NT2/D1 (cell line): ENCODE data around the gene SCN3A.

Experiments used
- DNase-seq: peaks from one replicate; pipeline ENCODE4 v3.0.0-alpha.2; 2011; ENCODE audit warnings: low read depth, low spot score
- H3K27me3 ChIP-seq: 2 replicates; pipeline ENCODE4 v1.6.0; 2011; ENCODE audit warnings: mild to moderate bottlenecking; ENCODE audit not compliant: insufficient read length, insufficient read depth
- H3K36me3 ChIP-seq: 2 replicates; pipeline ENCODE4 v1.6.1; 2011; ENCODE audit warnings: mild to moderate bottlenecking, low read length, mixed read lengths; ENCODE audit not compliant: insufficient read depth, insufficient read length
- H3K4me1 ChIP-seq: 2 replicates; pipeline ENCODE4 v1.5.1; 2011; ENCODE audit not compliant: insufficient read depth, insufficient read length
- H3K4me3 ChIP-seq: 2 replicates; pipeline ENCODE4 v1.5.1; 2011; ENCODE audit warnings: low read depth; ENCODE audit not compliant: insufficient read length
- H3K9ac ChIP-seq: 2 replicates; pipeline ENCODE4 v1.6.0; 2011; ENCODE audit warnings: low read depth; ENCODE audit not compliant: insufficient read length
- H3K9me3 ChIP-seq: 2 replicates; pipeline ENCODE4 v1.5.1; 2011; ENCODE audit warnings: mild to moderate bottlenecking, low read length; ENCODE audit not compliant: insufficient read depth
- SUZ12 ChIP-seq: IDR thresholded peaks from 2 replicates; pipeline ENCODE4 v1.6.1; 2011; ENCODE audit not compliant: insufficient read length, insufficient read depth; ENCODE audit errors: extremely low read depth
- YY1 ChIP-seq: IDR thresholded peaks from 2 replicates; pipeline ENCODE4 v1.6.1; 2011; ENCODE audit not compliant: insufficient read length, insufficient read depth
- ZNF274 ChIP-seq: IDR thresholded peaks from 2 replicates; pipeline ENCODE4 v1.6.1; 2011; ENCODE audit warnings: mild to moderate bottlenecking, low read depth, low read length

SCN3A gene

GRCh38 chr2:165162466-165162865 lies 41.4 kb downstream of the SCN3A start:
- no peaks in the 10 kb centered on the region for H3K36me3 ChIP-seq

DNA sequence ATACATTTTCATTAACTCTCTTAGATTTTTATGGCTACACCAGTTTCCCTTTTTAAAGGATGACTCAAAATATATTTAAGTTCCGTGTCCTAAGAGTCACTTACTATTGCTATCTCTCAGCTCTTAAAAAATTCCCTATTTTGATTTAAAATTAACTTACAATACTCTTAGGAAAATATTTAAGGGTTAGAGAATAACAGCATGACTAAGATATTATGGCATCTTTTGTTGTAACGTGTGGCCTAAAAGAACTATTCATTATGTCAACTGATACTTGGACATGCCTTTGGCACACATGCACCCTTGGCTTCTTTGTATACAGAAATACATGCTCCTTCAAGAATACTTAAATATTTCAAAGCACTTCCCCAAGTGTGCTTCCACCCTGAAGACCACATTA lies 42.3 kb downstream of the SCN3A start:
- no peak for TF ChIP-seq YY1
- TF ChIP-seq SUZ12 = no peak
- TF ChIP-seq ZNF274 = no peak
- no peak for DNase-seq
- H3K4me1 ChIP-seq = no peaks in the 10 kb centered on the region
- no peaks in the 10 kb centered on the region for H3K9me3 ChIP-seq
- H3K4me3 ChIP-seq = no peak overlapping the region
- H3K36me3 ChIP-seq = no peaks in the 10 kb centered on the region
- no peaks in the 10 kb centered on the region for H3K27me3 ChIP-seq
- H3K9ac ChIP-seq = no peak overlapping the region

More at GRCh38 chr2:165162466-165162865, 41.4 kb downstream of the SCN3A start:
- Histone ChIP-seq H3K4me1 (no peaks in the 10 kb centered on the region), H3K9me3 (no peaks in the 10 kb centered on the region), H3K27me3 (no peaks in the 10 kb centered on the region), H3K4me3 (no peak overlapping the region), H3K9ac (no peak overlapping the region)
- TF ChIP-seq ZNF274 (no peak), SUZ12 (no peak), YY1 (no peak)
- no peak for DNase-seq

- H3K36me3 ChIP-seq = no peaks in the 10 kb centered on the region
Measured at GRCh38 chr2:165157160-165157559, 46.7 kb downstream of the SCN3A start.

DNA sequence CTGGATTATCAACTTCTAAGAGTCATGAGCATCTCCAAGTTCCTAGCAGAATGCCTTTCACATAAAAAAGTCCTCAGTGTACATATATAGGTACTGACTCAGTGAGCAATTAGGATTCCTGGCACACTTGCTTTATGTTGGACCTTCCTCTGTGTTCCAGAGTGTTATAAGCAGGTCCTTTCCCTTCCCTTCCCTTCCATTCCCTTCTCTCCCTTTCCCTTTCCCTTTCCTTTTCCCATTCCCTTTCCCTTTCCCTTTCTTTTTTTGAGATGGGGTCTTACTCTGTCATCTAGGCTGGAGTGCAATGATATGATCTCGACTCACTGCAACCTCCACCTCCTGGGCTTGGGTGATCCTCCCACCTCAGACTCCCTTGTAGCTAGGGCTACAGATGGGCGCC lies 48.7 kb downstream of the SCN3A start:
- no peaks in the 10 kb centered on the region for H3K4me1 ChIP-seq
- H3K9ac ChIP-seq = no peak overlapping the region
- no peak overlapping the region for H3K4me3 ChIP-seq
- H3K9me3 ChIP-seq = no peaks in the 10 kb centered on the region
- no peak for DNase-seq
- no peak for TF ChIP-seq YY1
- TF ChIP-seq ZNF274 = no peak
- no peak for TF ChIP-seq SUZ12
- H3K27me3 ChIP-seq = no peaks in the 10 kb centered on the region
- H3K36me3 ChIP-seq = no peaks in the 10 kb centered on the region

More at GRCh38 chr2:165157160-165157559, 46.7 kb downstream of the SCN3A start:
- no peak for DNase-seq
- Histone ChIP-seq H3K9me3 (no peaks in the 10 kb centered on the region), H3K9ac (no peak overlapping the region), H3K4me3 (no peak overlapping the region), H3K27me3 (no peaks in the 10 kb centered on the region), H3K4me1 (no peaks in the 10 kb centered on the region)
- TF ChIP-seq ZNF274 = no peak
- TF ChIP-seq YY1 = no peak
- TF ChIP-seq SUZ12 = no peak

- Histone ChIP-seq H3K27me3 (no peaks in the 10 kb centered on the region), H3K9me3 (no peaks in the 10 kb centered on the region), H3K9ac (no peak overlapping the region), H3K4me3 (no peak overlapping the region), H3K36me3 (no peaks in the 10 kb centered on the region), H3K4me1 (no peaks in the 10 kb centered on the region)
- no peak for DNase-seq
- no peak for TF ChIP-seq SUZ12
- no peak for TF ChIP-seq YY1
- no peak for TF ChIP-seq ZNF274
Measured at GRCh38 chr2:165149439-165149838, 54.4 kb downstream of the SCN3A start.

- no peaks in the 10 kb centered on the region for H3K36me3 ChIP-seq
- DNase-seq = no peak
- no peak overlapping the region for H3K4me3 ChIP-seq
- TF ChIP-seq ZNF274 = no peak
- no peak for TF ChIP-seq YY1
- TF ChIP-seq SUZ12 = no peak
- H3K4me1 ChIP-seq = no peaks in the 10 kb centered on the region
- H3K9me3 ChIP-seq = no peaks in the 10 kb centered on the region
- no peaks in the 10 kb centered on the region for H3K27me3 ChIP-seq
- no peak overlapping the region for H3K9ac ChIP-seq
Measured at GRCh38 chr2:165147186-165148045, 56.4 kb downstream of the SCN3A start.

DNA sequence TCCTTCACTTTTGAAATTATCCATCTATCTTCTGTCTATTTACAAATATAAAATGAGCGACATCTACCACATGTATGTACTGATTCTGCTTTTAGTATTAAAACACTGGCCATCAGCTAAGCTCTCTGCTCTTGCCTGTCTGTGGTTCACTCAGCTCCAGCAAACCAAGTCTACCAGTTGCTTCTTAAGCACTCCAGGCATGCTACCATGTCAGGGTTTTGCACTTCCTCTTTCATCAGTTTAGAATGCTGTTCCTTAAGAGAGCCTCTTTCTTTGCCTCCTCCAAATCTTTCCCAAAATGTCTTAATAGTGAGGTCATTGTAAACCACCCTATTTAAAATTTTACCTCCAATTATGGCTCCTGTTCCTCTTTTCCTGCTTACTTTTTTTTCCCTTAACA lies 59.5 kb downstream of the SCN3A start:
- no peaks in the 10 kb centered on the region for H3K27me3 ChIP-seq
- DNase-seq = peak; percentile 5
- no peaks in the 10 kb centered on the region for H3K36me3 ChIP-seq
- H3K9me3 ChIP-seq = no peaks in the 10 kb centered on the region
- no peak for TF ChIP-seq YY1
- TF ChIP-seq SUZ12 = no peak
- no peak for TF ChIP-seq ZNF274
- H3K9ac ChIP-seq = no peak overlapping the region
- H3K4me3 ChIP-seq = no peak overlapping the region
- H3K4me1 ChIP-seq = no peaks in the 10 kb centered on the region
